Neural progenitor cell (in vitro differentiated cells): Measurements from ENCODE around the gene CABYR. TPM values are rescaled to one million over a fixed set of nuclear protein-coding genes. Genes with fewer than 3 reads are reported as not detected.

ENCODE experiments used
- DNase-seq: peaks from one replicate; pipeline ENCODE4 v3.0.0-alpha.2; 2016; ENCODE audit warnings: low spot score
- H2AFZ ChIP-seq: fragments of 200-600 bp; sonication (generic); replicated peaks from 2 replicates; pipeline ENCODE4 v1.6.1; 2016; ENCODE audit warnings: antibody characterized with exemption
- H3F3A ChIP-seq: fragments of 200-600 bp; sonication (generic); 2 replicates; pipeline ENCODE4 v1.6.1; 2016; ENCODE audit warnings: antibody characterized with exemption, low read depth
- H3K27ac ChIP-seq: fragments of 200-600 bp; sonication (generic); 2 replicates; pipeline ENCODE4 v1.5.1; 2016; ENCODE audit warnings: mild to moderate bottlenecking
- H3K27me3 ChIP-seq: fragments of 200-600 bp; sonication (generic); 2 replicates; pipeline ENCODE4 v1.6.1; 2016; ENCODE audit warnings: mild to moderate bottlenecking, moderate library complexity
- H3K36me3 ChIP-seq: fragments of 200-600 bp; sonication (generic); 2 replicates; pipeline ENCODE4 v1.5.1; 2016
- H3K4me1 ChIP-seq: fragments of 200-600 bp; sonication (generic); 2 replicates; pipeline ENCODE4 v1.6.1; 2016; ENCODE audit warnings: mixed run types
- H3K4me2 ChIP-seq: fragments of 200-600 bp; sonication (generic); 2 replicates; pipeline ENCODE4 v1.6.1; 2016
- H3K4me3 ChIP-seq: fragments of 200-600 bp; sonication (generic); 2 replicates; pipeline ENCODE4 v1.5.1; 2016
- H3K79me2 ChIP-seq: fragments of 200-600 bp; sonication (generic); 2 replicates; pipeline ENCODE4 v1.6.1; 2016; ENCODE audit warnings: low read depth
- H3K9ac ChIP-seq: fragments of 200-600 bp; sonication (generic); 2 replicates; pipeline ENCODE4 v1.6.1; 2016
- H3K9me3 ChIP-seq: fragments of 200-600 bp; sonication (generic); 2 replicates; pipeline ENCODE4 v1.5.1; 2016; ENCODE audit warnings: low read depth
- H4K20me1 ChIP-seq: fragments of 200-600 bp; sonication (generic); 2 replicates; pipeline ENCODE4 v1.6.1; 2016; ENCODE audit warnings: low read depth
- H3K27ac Mint-ChIP-seq: 3 replicates; pipeline ENCODE4 v1.8.0; 2021; ENCODE audit warnings: mixed read lengths
- H3K27me3 Mint-ChIP-seq: 2 replicates; pipeline ENCODE4 v1.8.0; 2022; ENCODE audit warnings: low read depth, mild to moderate bottlenecking, inconsistent platforms, moderate library complexity, mixed read lengths; ENCODE audit not compliant: insufficient read depth
- H3K36me3 Mint-ChIP-seq: 3 replicates; pipeline ENCODE4 v1.8.0; 2021; ENCODE audit warnings: mixed read lengths
- H3K4me1 Mint-ChIP-seq: 3 replicates; pipeline ENCODE4 v1.8.0; 2021; ENCODE audit warnings: mixed read lengths
- H3K4me3 Mint-ChIP-seq: 3 replicates; pipeline ENCODE4 v1.8.0; 2021; ENCODE audit warnings: mild to moderate bottlenecking, moderate library complexity, mixed read lengths
- H3K9me3 Mint-ChIP-seq: 3 replicates; pipeline ENCODE4 v1.8.0; 2020; ENCODE audit warnings: mixed read lengths
- EZH2 ChIP-seq: fragments of 200-600 bp; sonication (generic); IDR thresholded peaks from 2 replicates; pipeline ENCODE4 v1.6.1; 2017; ENCODE audit warnings: antibody characterized with exemption, mild to moderate bottlenecking, moderate library complexity
- EZH2phosphoT487 ChIP-seq: fragments of 200-600 bp; sonication (generic); IDR thresholded peaks from 2 replicates; pipeline ENCODE4 v1.6.1; 2017; ENCODE audit warnings: antibody characterized with exemption
- total RNA-seq: library from RNA; depleted of rRNA; stranded (reverse); fragments of >200 nt; gene quantifications from 2 replicates; pipeline ENCODE4 v1.2.3, GENCODE V29; 2015; ENCODE audit warnings: low replicate concordance
- TF ChIP-seq, protein P1 (sequence below): fragments of 200-600 bp; sonication (generic); IDR thresholded peaks from 2 replicates; pipeline ENCODE4 v1.5.1; 2017; ENCODE audit warnings: antibody characterized with exemption, mild to moderate bottlenecking

Gene CABYR
- total RNA-seq, 1 donor from 2014 or later = 12.0 TPM

DNA sequence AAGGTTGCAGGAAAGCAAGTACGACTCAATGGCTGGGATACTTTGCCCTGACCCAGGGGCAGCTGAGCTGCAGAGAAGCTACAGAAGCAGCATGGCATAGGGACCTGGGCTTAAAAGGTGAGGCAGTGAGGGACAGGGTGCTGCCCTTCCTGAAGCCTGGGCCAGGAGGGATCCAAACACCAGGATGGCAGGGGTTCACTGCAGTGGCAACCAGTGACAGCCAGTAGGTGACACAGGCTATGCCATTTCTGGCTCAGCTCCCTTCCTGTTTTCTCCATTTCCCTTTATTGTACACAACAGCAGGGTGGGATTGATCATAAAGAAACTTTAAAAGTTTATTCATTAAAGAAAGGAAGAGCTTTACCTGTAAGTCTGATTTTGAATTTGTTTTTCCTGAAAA, 48.8 kb downstream of the CABYR start:
- H3F3A ChIP-seq = peaks cover 8% of the 10 kb centered on the region
- no peaks in the 10 kb centered on the region for H3K79me2 ChIP-seq
- no peak overlapping the region for H3K4me2 ChIP-seq
- peaks cover 9% of the 10 kb centered on the region for H4K20me1 ChIP-seq
- Mint-ChIP-seq H3K27me3 (no peaks in the 10 kb centered on the region), H3K36me3 (peaks cover 6% of the 10 kb centered on the region), H3K27ac (no peak overlapping the region), H3K9me3 (no peaks in the 10 kb centered on the region), H3K4me1 (peaks cover 35% of the 10 kb centered on the region), H3K4me3 (no peak overlapping the region)
- H3K27me3 ChIP-seq = no peaks in the 10 kb centered on the region
- H3K9ac ChIP-seq = no peak overlapping the region
- H3K4me1 ChIP-seq = peaks cover 23% of the 10 kb centered on the region
- no peak for DNase-seq
- no peak overlapping the region for H3K27ac ChIP-seq
- no peaks in the 10 kb centered on the region for H3K9me3 ChIP-seq
- no peak for TF ChIP-seq EZH2
- no peak for TF ChIP-seq EZH2phosphoT487
- TF ChIP-seq, protein P1, sequence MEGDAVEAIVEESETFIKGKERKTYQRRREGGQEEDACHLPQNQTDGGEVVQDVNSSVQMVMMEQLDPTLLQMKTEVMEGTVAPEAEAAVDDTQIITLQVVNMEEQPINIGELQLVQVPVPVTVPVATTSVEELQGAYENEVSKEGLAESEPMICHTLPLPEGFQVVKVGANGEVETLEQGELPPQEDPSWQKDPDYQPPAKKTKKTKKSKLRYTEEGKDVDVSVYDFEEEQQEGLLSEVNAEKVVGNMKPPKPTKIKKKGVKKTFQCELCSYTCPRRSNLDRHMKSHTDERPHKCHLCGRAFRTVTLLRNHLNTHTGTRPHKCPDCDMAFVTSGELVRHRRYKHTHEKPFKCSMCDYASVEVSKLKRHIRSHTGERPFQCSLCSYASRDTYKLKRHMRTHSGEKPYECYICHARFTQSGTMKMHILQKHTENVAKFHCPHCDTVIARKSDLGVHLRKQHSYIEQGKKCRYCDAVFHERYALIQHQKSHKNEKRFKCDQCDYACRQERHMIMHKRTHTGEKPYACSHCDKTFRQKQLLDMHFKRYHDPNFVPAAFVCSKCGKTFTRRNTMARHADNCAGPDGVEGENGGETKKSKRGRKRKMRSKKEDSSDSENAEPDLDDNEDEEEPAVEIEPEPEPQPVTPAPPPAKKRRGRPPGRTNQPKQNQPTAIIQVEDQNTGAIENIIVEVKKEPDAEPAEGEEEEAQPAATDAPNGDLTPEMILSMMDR = no peak
- no peak overlapping the region for H2AFZ ChIP-seq
- H3K36me3 ChIP-seq = no peaks in the 10 kb centered on the region
- no peak overlapping the region for H3K4me3 ChIP-seq

GRCh38 chr18:24188120-24188519, 49.3 kb downstream of the CABYR start:
- H3K79me2 ChIP-seq = no peaks in the 10 kb centered on the region
- H3K9ac ChIP-seq = no peak overlapping the region
- no peak overlapping the region for H3K4me3 ChIP-seq
- no peaks in the 10 kb centered on the region for H3K27me3 ChIP-seq
- H2AFZ ChIP-seq = no peak overlapping the region
- H3K4me1 Mint-ChIP-seq = peaks cover 36% of the 10 kb centered on the region
- H3K4me2 ChIP-seq = no peak overlapping the region
- peaks cover 6% of the 10 kb centered on the region for H3K36me3 Mint-ChIP-seq
- H3K27ac Mint-ChIP-seq = no peak overlapping the region
- H4K20me1 ChIP-seq = peaks cover 11% of the 10 kb centered on the region
- H3K27me3 Mint-ChIP-seq = no peaks in the 10 kb centered on the region
- no peaks in the 10 kb centered on the region for H3K9me3 Mint-ChIP-seq
- H3K9me3 ChIP-seq = no peaks in the 10 kb centered on the region
- H3K27ac ChIP-seq = no peak overlapping the region
- DNase-seq = no peak
- H3K36me3 ChIP-seq = no peaks in the 10 kb centered on the region
- H3K4me3 Mint-ChIP-seq = no peak overlapping the region
- H3K4me1 ChIP-seq = peaks cover 24% of the 10 kb centered on the region
- H3F3A ChIP-seq = peaks cover 11% of the 10 kb centered on the region
- TF ChIP-seq EZH2phosphoT487 = no peak
- no peak for TF ChIP-seq EZH2
- TF ChIP-seq, protein P1 = no peak

GRCh38 chr18:24189007-24189528, 50.2 kb downstream of the CABYR start:
- no peaks in the 10 kb centered on the region for H3K9me3 ChIP-seq
- no peak overlapping the region for H3K4me2 ChIP-seq
- no peaks in the 10 kb centered on the region for H3K36me3 ChIP-seq
- Mint-ChIP-seq H3K9me3 (no peaks in the 10 kb centered on the region), H3K4me3 (no peak overlapping the region), H3K27me3 (no peaks in the 10 kb centered on the region), H3K36me3 (peaks cover 6% of the 10 kb centered on the region), H3K4me1 (peaks cover 39% of the 10 kb centered on the region), H3K27ac (no peak overlapping the region)
- no peaks in the 10 kb centered on the region for H3K27me3 ChIP-seq
- peaks cover 11% of the 10 kb centered on the region for H3F3A ChIP-seq
- DNase-seq = no peak
- H3K9ac ChIP-seq = no peak overlapping the region
- H4K20me1 ChIP-seq = peaks cover 11% of the 10 kb centered on the region
- no peaks in the 10 kb centered on the region for H3K79me2 ChIP-seq
- no peak overlapping the region for H2AFZ ChIP-seq
- peaks cover 24% of the 10 kb centered on the region for H3K4me1 ChIP-seq
- H3K27ac ChIP-seq = no peak overlapping the region
- no peak overlapping the region for H3K4me3 ChIP-seq
- TF ChIP-seq EZH2 (no peak), EZH2phosphoT487 (no peak)
- TF ChIP-seq, protein P1 = no peak
